Ishikawa (cell line): ENCODE measurements around the gene MED26.

Experiments used
- CEBPB ChIP-seq: IDR thresholded peaks from 2 replicates; pipeline ENCODE4 v1.6.1; 2012
- CREB1 ChIP-seq: IDR thresholded peaks from 2 replicates; pipeline ENCODE4 v1.6.1; 2012; ENCODE audit warnings: low read depth
- EGR1 ChIP-seq: IDR thresholded peaks from 2 replicates; pipeline ENCODE4 v1.6.1; 2012
- EP300 ChIP-seq: IDR thresholded peaks from 2 replicates; pipeline ENCODE4 v1.6.1; 2012; ENCODE audit warnings: borderline replicate concordance
- FOXM1 ChIP-seq: IDR thresholded peaks from 2 replicates; pipeline ENCODE4 v1.6.1; 2012; ENCODE audit warnings: low read depth, borderline replicate concordance
- MAX ChIP-seq: IDR thresholded peaks from 2 replicates; pipeline ENCODE4 v1.6.1; 2012
- RAD21 ChIP-seq: IDR thresholded peaks from 2 replicates; pipeline ENCODE4 v1.6.1; 2012; ENCODE audit warnings: low read depth
- REST ChIP-seq: IDR thresholded peaks from 2 replicates; pipeline ENCODE4 v1.6.1; 2012; ENCODE audit warnings: low read depth, mild to moderate bottlenecking
- YY1 ChIP-seq: IDR thresholded peaks from 2 replicates; pipeline ENCODE4 v1.6.1; 2012; ENCODE audit warnings: low read depth
- ZBTB7A ChIP-seq: IDR thresholded peaks from 2 replicates; pipeline ENCODE4 v1.6.1; 2012; ENCODE audit warnings: low read depth

- TF ChIP-seq RAD21 (no peak), EP300 (no peak), YY1 (no peak), ZBTB7A (no peak), EGR1 (no peak), REST (no peak), CREB1 (no peak), CEBPB (no peak), FOXM1 (no peak), MAX (no peak)
Observed at GRCh38 chr19:16608290-16608739, 19.7 kb downstream of the MED26 start.
